LNCaP clone FGC (cell line): ENCODE measurements around the gene KDM8.

Source experiments
- DNase-seq: peaks from one replicate; pipeline ENCODE4 v3.0.0-alpha.2; 2011; ENCODE audit warnings: low read depth
- H3K4me3 ChIP-seq: 2 replicates; pipeline ENCODE4 v1.5.1; 2011; ENCODE audit warnings: mild to moderate bottlenecking, low read depth, low read length, control low read depth
- CTCF ChIP-seq: IDR thresholded peaks from 2 replicates; pipeline ENCODE4 v1.5.1; 2012; ENCODE audit warnings: mild to moderate bottlenecking; ENCODE audit not compliant: control insufficient read depth, insufficient read depth; ENCODE audit errors: extremely low read depth

KDM8 gene

GRCh38 chr16:27220120-27220519 is 16.8 kb downstream of the KDM8 start:
- DNase-seq: no peak
- no peak overlapping the region for H3K4me3 ChIP-seq
- no peak for TF ChIP-seq CTCF

GRCh38 chr16:27220527-27220926 is 17.2 kb downstream of the KDM8 start:
- H3K4me3 ChIP-seq: no peak overlapping the region
- no peak for TF ChIP-seq CTCF
- no peak for DNase-seq

- no peak for TF ChIP-seq CTCF
- DNase-seq: no peak
- no peak overlapping the region for H3K4me3 ChIP-seq
Observed at GRCh38 chr16:27220991-27221390, 17.7 kb downstream of the KDM8 start.

- H3K4me3 ChIP-seq: no peak overlapping the region
- TF ChIP-seq CTCF: no peak
- no peak for DNase-seq
Observed at GRCh38 chr16:27221576-27222248, 18.4 kb downstream of the KDM8 start.

- DNase-seq: no peak
- no peak overlapping the region for H3K4me3 ChIP-seq
- no peak for TF ChIP-seq CTCF
Observed at GRCh38 chr16:27222249-27223225, 19.2 kb downstream of the KDM8 start.

GRCh38 chr16:27223226-27223610 is 19.9 kb downstream of the KDM8 start:
- TF ChIP-seq CTCF: 0 out of 2 replicates have a peak, but pooled peaks have one; percentile 6
- no peak overlapping the region for H3K4me3 ChIP-seq
- no peak for DNase-seq

GRCh38 chr16:27223701-27224100 is 20.4 kb downstream of the KDM8 start:
- no peak overlapping the region for H3K4me3 ChIP-seq
- TF ChIP-seq CTCF: no peak
- no peak for DNase-seq
